ENCODE results near the gene SCAPER.

SCAPER gene

DNA sequence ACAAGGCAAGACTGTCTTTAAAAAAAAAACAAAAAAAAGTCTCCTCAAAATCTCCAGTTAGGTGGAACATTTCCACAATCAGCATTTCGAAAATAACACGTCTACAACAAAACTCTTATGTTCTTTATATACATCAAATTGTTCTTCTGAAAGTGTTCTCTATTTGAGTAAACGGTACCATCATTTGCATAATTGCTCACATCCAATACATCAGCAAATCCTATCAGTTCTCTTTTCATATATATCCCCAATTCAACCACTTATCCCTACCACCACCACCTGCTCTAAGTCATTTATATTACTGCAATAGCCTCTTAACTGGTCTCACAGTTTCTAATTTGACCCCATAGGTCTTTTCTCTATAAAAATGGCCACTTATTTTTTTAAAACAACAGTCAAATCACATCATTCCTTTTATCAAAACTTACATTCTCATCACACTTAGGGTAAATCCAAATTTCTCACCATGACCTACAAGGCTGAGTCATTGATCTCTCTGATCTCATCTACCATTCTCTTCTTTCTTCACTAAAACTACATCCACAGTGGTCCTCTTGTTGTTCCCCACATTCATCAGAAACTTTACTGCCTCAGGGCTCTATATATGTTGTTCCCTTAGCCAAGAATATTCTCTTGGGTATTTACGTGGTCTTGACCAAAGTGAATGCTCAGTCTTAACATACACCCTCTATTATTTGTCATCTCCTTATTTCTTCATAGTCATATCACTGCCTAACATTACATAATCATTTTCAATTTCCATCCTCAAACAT is 237.0 kb downstream of the SCAPER start:
- no peak for DNase-seq (ENCODE audit: low spot score)

DNA sequence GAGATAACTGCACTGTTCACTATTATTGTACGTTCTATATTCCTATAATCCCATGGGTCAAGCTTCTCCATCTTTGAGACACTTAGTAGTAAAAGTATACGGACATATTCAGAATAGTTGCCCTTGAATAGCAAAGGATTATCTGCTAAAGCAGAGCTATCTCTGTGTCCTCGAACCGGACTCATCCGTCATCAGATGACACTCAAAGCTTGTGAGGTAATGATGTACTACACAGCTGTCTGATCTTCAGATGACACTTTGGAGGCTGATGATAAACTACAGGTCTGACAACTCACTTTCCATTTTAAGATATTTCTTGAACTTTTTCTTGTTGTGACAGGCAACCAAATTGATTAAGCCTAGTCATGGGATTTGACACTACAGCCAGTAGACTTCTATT is 240.2 kb downstream of the SCAPER start:
- DNase-seq (ENCODE audit: low spot score) = no peak

DNA sequence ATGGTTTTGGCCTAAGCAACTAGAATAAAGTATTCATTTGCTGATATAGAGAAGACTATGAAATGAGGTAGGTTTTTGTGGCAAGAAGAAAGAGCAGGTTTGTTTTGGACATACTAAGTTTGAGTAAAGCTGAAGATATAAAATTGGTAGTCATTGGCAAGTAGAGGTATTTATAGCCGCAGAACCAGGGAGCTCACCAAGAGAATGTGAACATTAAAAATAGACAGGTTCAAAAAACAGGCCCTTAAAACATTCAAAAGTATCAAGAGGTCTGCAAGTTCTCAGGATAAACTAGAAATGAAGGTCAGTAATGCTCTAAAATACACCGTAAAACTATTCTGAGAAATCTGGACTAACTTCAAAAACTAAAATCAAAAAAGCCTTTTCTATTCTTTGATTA is 240.7 kb downstream of the SCAPER start:
- no peak for DNase-seq (ENCODE audit: low spot score)

DNA sequence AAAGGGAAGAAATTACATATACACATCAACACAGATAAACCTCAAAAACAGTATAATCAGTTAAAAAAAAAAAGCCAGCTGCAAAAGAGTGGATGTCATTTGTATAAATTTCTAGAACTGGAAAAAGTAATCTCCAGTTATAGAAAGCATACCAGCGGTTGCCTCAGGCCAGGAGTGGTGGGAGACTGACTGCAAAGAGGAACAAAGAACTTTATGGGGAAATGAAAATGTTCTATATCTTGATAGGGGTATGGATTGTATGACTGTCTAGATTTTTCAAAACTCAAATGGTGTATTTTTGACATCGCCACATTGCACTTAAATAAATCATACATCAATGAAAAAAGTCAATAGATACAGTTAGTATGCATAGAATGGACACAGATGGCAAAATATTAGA is 241.6 kb downstream of the SCAPER start:
- no peak for DNase-seq (ENCODE audit: low spot score)

DNA sequence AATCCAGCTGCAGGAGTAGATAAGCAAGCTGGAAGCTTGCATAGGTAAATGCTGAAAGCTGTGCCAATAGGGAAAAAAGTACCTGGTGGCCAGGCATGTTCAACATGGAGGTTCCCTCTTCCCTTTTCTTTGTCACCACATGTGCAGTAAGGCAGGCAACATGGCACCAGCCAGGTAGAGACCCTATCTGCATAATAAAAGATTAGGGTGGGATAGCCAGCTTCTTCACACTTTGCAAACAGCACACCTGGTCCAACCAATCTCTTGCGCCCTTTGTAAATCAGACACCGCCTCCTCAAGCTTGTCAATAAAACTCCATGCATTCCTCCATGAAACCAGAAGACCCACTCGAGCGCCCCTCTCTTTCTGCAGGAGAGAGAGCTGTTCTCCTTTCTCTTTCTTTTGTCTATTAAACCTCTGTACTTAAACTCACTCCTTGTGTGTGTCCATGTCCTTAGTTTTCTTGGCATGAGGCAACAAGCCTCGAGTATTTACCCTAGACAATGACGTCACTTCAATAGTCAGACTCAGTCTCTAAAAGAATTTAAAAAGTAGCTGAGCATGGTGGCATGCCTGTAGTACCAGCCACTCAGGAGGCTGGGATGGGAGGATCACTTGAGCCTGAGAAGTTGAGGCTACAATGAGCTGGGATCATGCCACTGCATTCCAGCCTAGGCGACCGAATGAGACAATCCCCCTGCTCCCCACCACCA is 256.3 kb downstream of the SCAPER start:
- DNase-seq (ENCODE audit: low spot score) = no peak

DNA sequence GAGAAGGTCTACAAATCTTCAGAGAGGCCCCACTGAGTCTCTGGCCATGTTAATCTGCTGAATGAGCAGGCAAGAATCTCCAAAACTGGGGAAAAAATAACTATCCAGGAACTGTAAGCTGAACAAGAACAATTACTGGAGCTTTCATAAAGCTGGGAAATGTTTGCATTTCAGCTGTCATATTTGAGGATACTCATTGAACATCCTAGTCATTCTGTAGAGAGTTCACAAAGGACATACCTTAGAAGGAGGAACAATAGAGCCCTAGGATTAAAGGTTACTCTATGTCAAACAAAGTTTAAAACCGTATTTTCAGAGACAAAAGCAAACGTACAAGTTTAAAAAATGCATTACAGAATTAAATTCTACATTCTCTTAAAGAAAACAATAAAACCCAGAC is 257.5 kb downstream of the SCAPER start:
- DNase-seq (ENCODE audit: low spot score) = no peak

DNA sequence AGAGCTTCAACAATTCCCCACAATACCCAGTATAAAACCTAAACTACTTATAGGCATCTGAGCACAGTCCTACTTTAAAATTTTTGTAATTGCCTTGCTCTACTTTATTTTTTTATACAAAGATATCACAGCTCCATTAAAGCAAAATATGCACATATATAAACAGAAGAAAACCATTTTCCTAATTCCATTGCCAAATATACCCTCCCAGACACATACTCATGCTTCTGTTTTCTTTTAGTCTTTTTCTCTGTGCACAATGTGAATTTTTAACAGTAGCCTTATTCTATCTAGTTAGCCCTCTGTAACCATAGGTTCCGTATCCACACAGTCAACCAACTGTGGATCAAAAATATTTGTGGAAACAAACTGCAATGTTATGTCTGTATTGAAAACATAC is 260.5 kb downstream of the SCAPER start:
- no peak for DNase-seq (ENCODE audit: low spot score)

DNA sequence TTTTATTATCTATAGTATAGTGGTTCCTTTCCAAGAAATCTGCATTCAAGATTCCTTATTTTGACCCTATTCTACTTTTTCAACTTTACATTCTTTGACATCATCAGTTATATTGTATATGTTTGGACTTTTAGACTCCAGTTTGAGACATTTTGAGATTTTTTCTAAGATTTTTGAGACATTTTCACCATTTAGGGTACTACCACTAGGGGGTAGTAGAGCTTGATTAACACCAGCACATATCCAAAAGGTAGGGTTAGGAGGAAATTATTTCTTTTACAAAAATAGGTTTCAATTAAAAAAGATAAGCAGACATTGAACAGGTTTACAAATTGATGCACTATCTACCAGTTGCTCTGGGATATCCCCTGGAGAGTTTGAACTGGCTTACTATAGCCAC is 262.5 kb downstream of the SCAPER start:
- DNase-seq (ENCODE audit: low spot score) = no peak

DNA sequence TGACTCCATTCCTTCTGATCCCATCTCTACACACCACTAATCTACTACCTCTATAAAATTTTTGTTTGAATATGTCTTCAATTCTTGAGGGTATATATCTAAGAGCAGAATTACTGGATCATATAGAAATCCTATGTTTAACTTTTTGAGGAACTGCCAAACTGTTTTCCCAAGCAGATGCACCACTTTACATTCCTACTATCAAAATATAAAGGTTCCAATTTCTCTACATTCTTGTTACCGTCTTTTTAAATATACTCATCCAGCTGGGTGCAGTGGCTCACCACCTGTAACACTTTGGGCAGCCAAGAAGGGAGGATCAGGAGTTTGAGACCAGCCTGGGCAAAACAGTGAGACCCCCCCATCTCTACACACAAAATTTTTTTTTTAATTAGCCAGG is 268.0 kb downstream of the SCAPER start:
- DNase-seq (ENCODE audit: low spot score) = no peak

DNA sequence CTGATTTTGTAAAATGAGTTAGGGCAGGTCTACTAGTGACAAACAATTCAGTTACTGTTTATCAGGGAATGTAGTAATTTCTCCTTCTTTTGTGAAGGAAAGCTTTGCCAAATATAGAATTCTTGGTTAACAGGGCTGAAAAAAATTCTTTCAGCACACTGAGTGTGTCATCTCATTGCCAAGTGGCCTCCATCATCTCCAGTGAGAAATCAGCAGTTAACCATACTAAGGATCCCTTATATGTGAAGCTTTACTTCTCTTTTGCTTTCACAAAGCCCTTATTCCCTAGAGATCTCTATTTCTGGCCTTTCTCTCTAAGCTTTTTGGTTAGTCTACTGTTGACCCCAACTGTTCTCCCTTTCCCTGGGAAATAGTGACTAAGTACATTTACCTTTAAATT is 269.1 kb downstream of the SCAPER start:
- DNase-seq (ENCODE audit: low spot score) = no peak

DNA sequence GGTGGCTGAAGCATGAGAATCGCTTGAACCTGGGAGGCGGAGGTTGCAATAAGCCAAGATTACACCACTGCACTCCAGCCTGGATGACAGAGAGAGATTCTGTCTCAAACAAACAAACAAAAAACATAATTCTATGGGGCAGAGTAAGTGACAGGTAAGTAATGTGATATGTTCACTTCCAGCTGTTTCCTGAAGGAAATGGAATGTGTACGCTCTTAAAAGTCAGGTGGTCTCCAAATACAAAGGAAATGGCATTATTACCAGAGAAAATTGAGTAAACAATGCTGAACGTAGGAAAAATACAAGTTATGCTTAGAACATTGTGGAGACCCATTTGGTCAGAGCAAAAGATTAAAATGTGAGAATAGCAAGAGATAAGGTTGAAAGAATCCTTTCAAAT is 278.5 kb downstream of the SCAPER start:
- no peak for DNase-seq (ENCODE audit: low spot score)

DNA sequence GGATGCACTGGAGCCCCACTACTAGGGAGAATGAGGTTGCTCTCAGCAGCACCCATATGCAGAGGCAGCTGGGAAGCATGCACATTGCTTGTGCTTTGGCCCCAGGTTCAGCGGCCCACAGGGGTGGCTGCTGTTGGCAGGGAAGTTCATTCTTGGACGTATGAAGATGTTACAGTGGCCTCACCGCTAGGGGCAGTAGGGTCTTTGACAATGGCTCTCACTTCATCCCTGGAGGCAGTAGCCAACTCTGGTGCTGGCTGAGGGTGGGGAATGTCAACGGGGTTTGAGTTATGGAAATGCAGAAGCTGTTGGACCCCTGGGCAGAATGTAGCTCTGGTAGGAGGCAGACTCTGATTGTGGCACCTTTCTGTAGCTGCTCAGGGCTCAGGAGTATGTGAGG is 279.9 kb downstream of the SCAPER start:
- no peak for DNase-seq (ENCODE audit: low spot score)

DNA sequence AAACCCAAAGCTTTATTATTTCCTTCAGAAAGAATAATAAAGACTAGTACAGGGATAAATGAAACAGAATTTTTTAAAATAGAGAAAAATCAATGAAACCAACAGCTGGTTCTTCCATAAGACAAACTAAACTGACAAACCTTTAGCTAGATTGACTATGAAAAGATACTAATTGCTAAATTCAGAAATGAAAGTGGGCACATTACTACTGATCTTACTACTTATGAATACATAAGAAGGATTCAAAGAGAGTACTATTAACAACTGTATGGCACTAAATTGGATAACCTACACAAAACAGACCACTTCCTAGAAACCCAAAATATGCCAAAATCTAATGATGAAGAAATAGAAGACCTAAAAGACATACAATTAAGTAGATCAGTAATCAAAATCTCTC is 290.4 kb downstream of the SCAPER start:
- DNase-seq (ENCODE audit: low spot score) = no peak

DNA sequence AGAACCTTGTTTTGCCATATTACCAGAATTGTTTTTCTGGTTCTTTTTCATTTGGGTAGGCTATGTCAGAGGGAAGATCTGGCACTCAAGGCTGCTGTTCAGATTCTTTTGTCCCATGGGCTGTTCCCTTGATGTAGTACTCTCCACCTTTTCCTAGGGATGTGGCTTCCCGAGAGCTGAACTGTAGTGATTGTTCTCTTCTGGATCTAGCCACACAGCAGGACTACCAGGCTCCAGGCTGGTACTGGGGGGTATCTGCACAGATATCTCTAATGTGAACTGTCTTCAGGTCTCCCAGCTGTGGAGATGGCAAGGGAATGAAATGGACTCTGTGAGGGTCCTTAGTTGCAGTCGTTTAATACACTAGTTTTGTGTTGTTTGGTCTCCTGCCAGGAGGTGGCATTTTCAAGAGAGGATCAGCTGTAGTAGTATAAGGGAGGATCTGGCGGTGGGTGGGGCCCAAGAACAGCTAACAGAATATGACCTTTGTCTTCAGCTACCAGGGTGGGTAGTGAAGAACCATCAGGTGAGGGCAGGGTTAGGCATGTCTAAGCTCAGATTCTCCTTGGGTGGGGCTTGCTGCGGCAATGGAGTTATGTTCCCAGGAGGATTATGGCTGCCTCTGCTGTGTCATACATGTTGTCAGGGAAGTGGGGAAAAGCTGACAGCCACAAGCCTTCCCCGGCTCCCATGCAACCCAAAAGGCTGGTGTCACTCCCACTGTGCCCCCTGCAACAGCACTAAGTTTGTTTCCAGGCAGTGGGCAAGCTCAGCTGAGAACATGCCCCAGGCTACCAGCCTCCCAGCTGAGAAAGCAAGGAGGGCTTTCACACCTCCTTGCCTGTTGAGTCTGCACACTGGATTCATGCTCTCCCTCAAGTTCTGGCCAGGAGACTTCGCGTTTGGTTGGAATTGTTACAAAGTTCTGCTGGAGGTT is 316.1 kb downstream of the SCAPER start:
- no peak for DNase-seq (ENCODE audit: low spot score)

DNA sequence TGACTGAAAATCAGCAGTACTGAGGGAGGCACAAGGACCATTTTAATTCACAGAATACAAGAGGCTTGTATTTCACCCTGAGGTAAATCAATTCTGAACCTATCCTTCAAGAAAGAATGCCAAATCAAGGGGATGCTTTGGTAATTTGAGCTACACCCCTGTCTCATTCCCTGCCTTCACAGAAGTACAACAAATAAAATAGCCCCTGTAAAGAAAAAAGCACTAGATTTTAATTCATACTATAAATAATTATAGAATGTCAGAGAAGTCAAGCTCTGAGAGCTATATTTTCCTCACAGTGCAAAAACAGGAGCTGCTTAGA is 319.6 kb downstream of the SCAPER start:
- no peak for DNase-seq (ENCODE audit: low spot score)

DNA sequence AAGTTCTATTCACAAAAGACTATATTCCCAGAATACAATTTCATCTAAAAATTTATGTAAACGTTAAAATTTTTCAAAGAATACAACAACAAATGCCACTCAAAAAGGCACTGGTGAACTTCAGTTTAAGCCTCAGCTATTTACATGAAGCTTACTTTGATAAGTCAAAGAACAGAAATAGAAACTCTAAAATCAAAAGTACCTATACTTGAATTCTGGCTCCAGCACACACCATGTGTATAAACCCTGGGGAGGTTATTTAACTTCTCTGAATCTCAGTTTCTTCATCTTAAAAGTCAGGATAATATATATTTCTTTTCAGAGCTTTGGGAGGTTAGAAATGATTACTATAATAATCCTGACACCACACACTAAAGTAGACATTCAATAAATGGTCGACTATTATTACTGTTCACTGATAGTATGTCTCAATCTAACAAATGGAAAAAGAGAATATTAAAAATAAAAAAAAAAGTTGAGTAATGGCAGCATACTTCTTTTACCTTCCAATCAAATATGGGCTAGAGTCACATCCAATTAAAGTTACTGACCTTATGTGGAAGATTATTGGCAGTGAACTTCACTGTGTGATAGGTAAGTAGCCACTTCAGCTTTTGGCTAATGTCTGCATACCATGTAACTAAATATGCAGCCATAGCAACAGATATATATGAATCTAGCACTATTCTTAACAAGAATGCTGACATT is 320.1 kb downstream of the SCAPER start:
- no peak for DNase-seq (ENCODE audit: low spot score)

DNA sequence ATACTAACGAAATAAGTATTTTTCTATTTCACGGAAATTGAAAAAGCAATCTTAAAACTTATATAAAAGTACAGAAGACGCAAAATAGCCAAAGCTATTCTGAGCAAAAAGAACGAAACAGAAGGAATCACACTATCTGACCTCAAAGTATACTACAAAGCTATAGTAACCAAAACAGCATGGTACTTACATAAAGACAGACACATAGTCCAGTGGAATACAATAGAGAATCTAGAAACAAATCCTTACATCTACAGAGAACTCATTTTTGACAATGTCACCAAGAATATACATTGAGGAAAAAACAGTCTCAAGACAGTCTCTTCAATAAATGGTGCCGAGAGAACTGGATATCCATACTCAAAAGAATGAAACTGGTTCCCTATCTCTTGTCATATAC is 322.6 kb downstream of the SCAPER start:
- DNase-seq (ENCODE audit: low spot score) = no peak

DNA sequence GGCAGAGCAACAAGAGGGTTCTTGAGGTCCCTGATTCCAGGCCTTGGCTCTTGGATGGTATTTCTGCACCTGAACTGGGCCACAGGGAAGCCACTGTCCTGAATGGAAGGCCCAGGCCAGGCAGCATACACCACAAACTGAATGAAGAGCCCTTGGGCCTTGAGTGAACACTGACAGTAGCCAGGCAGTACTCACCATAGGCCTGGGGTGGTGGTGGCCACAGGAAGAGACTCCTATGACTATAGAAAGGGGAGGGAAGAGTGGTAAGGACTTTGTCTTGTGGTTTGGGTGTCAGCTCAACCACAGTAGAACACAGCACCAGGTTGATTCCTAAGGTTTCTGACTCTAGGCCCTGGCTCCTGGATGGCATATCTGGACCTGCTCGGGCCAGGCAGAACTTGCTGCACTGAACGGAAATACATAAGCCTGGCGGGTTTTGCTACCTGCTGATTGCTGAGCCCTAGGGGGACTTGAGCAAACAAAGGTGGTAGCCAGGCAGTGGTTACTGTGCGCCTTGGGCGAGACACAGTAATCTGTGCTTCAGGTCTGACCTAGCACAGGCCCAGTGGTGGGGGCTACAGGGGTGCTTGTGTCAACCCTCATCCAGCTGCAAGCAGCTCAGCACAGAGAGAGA is 327.1 kb downstream of the SCAPER start:
- no peak for DNase-seq (ENCODE audit: low spot score)

DNA sequence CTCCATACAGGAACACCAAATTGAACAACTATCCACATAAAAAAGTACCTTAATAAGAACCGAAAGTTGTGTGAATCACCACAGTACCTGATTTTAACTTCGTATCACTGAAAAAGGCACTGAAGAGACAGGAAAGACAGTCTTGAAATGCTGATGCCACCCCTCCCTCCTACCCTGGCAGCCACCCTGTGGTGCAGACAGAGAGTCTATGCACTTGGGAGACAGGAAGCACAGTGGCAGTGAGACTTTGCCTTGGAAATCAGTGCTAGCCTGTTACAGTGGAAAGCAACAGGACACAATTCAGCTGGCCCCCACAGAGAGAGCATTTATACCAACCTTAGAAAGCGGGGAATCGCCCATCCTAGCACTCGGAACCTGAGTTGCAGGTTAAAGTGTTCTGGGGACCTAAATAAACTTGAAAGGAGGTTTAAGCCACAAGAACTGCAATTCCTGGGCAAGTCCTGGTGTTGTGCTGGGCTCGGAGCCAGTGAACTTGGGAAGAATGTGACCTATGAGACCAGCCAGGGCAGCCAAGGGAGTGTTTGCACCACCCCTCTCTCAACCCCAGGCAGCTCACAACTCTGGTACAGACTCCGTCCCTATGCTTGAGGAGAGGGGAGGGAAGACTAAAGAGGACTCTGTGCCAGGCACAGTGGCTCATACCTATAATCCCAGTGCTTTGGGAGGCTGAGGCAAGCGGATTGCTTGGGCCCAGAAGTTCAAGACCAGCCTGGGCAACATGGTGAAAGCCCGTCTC is 328.4 kb downstream of the SCAPER start:
- peak; percentile 41 for DNase-seq (ENCODE audit: low spot score)

DNA sequence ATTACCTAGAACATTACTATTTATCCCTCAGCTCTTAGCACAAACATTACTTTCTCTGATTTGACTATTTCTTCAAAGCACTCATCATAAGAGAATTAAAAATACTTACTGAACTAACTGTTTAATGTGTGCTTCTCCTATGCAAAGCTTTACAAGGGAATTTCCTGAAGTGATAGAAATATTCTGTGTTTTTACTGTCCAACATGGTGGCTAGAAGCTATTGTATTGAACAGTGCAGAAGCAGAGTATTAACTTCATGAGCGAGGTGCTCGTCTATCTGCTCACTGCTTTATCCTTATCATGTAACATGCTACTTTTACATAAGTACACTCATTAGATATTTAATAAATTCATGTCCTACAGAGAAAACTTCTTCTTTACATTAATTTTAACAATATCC is 329.5 kb downstream of the SCAPER start:
- DNase-seq (ENCODE audit: low spot score) = no peak

DNA sequence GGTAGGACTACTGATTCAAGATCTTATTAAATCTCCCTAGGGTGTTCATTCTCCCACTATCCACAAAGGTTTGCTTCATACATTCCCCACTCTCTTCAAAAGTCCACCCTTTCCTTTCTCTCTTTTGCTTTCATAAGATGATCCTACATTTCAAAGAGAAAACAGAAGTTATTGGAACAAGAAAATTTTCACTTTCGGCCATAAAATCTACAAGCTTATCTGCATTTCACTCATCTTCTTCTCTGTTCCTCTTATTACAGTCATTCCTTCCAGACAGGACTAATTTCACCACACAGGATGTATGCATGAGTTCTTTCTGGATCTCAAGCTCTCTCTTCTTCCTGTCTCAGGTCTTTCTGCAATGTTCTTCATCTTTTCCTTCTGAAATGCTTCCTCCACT is 329.9 kb downstream of the SCAPER start:
- DNase-seq (ENCODE audit: low spot score) = no peak

Measured in Ammon's horn (tissue), 1 donor.